ENCODE results near the gene CFAP58. TPM values are rescaled to one million over a fixed set of nuclear protein-coding genes. Genes with fewer than 3 reads are reported as not detected.

Gene CFAP58
- total and polyA plus RNA-seq, 2 of the 13 experiments (the other 11 are each of a cell fraction or from before 2014, with no cell fraction given): 0.03 TPM; not detected in 1

GRCh38 chr10:104371753-104372152, 18.1 kb downstream of the CFAP58 start:
- in situ Hi-C loops (cut with HindIII; ENCODE audit: extremely low pct_ligation_motif_present, low pct_unique_long_range_greater_than_20kb): no loop called here
- DNase-seq (ENCODE audit: low spot score): no peak
- FAIRE-seq: no peak
- no peaks in the 10 kb centered on the region for H3K9me3 ChIP-seq (ENCODE audit: low read length)
- TF ChIP-seq GLI4 (CRISPR knock-in tag; IDR thresholded peaks at IDR 0.05; ENCODE audit: borderline replicate concordance) (no peak), HBP1 (CRISPR knock-in tag; IDR thresholded peaks at IDR 0.05; ENCODE audit: low read depth) (no peak), MEIS1 (CRISPR knock-in tag; IDR thresholded peaks at IDR 0.05; ENCODE audit: borderline replicate concordance) (no peak), SOX6 (IDR thresholded peaks at IDR 0.05) (no peak), SOX6 (CRISPR knock-in tag; IDR thresholded peaks at IDR 0.05) (no peak), ZNF280B (CRISPR knock-in tag; IDR thresholded peaks at IDR 0.05; ENCODE audit: borderline replicate concordance) (no peak), BRF2 (CRISPR knock-in tag; IDR thresholded peaks at IDR 0.05) (no peak), MAF1 (CRISPR knock-in tag; IDR thresholded peaks at IDR 0.05; ENCODE audit: borderline replicate concordance) (no peak), ZNF431 (CRISPR knock-in tag; IDR thresholded peaks at IDR 0.05; ENCODE audit: borderline replicate concordance, low read depth) (no peak), ZNF44 (CRISPR knock-in tag; IDR thresholded peaks at IDR 0.05) (no peak), ELF1 (CRISPR knock-in tag; IDR thresholded peaks at IDR 0.05) (no peak), ZFP36L1 (CRISPR knock-in tag; IDR thresholded peaks at IDR 0.05) (no peak), SAFB2 (CRISPR knock-in tag; IDR thresholded peaks at IDR 0.05; ENCODE audit: borderline replicate concordance, low read depth) (no peak), PPARG (CRISPR knock-in tag; conservative IDR thresholded peaks at IDR 0.05) (no peak)
- no peak overlapping the region for H3K27ac ChIP-seq (ENCODE audit: extremely low read length, insufficient read depth, low read length)
- no peak overlapping the region for H3K9ac ChIP-seq (ENCODE audit: insufficient read depth, low read depth, low read length)
- no peak overlapping the region for H2AFZ ChIP-seq (ENCODE audit: low read length)
- H3K27me3 ChIP-seq (ENCODE audit: control insufficient read depth in 1 of 2, insufficient read depth in 2 of 2, low read length in 2 of 2): peaks cover 0 to 7% of the 10 kb centered on the region in 2 experiments; a peak in 1 of 5 replicates
- H4K20me1 ChIP-seq (ENCODE audit: insufficient read depth, low read length): no peaks in the 10 kb centered on the region
- H3K36me3 ChIP-seq (replicated peaks in 1 of 2; ENCODE audit: control insufficient read depth in 1 of 2, insufficient read depth in 2 of 2, low read length in 2 of 2): no peaks in the 10 kb centered on the region
- no peak for ATAC-seq
- H3K4me2 ChIP-seq (ENCODE audit: low read depth, low read length): no peak overlapping the region
- BruUV-seq (replicated peaks): no TSS peak
- 28% methylated on average over 6 of the region's 6 CpGs for WGBS (ENCODE audit: low lambda C conversion rate)
- ChIA-PET CTCF (ENCODE audit: low intra/inter-chr PET ratio, low total read pairs) (no interaction called here), POLR2A (no interaction called here)
- no peak overlapping the region for H3K4me3 ChIP-seq (replicated peaks in 1 of 3; ENCODE audit: insufficient read depth in 1 of 3, low read depth in 2 of 3, low read length in 3 of 3)
- intact Hi-C loops (cut with micrococcal nuclease; ENCODE audit: unreplicated experiment): no loop called here
- H3K4me1 ChIP-seq (ENCODE audit: insufficient read depth, low read length): no peaks in the 10 kb centered on the region
- H3K79me2 ChIP-seq (ENCODE audit: insufficient read depth, low read length): no peaks in the 10 kb centered on the region
